ENCODE measurements around the gene SCNN1A. TPM values are rescaled to one million over a fixed set of nuclear protein-coding genes. Genes with fewer than 3 reads are reported as not detected.

Gene SCNN1A
- total RNA-seq, 1 donor from 2014 or later, result 55.2 TPM

GRCh38 chr12:6367065-6367968, 8.0 kb downstream of the SCNN1A start:
- H3K9me3 ChIP-seq, result no peaks in the 10 kb centered on the region
- peak overlapping the region; percentile 22 for H3K27ac ChIP-seq
- no peaks in the 10 kb centered on the region for H3K36me3 ChIP-seq
- TF ChIP-seq POLR2AphosphoS5 (IDR thresholded peaks at IDR 0.05; ENCODE audit: insufficient read depth in 1 of 2, low read depth in 1 of 2) (no peak), POLR2A (IDR thresholded peaks at IDR 0.05) (no peak), CTCF (IDR thresholded peaks at IDR 0.05) (no peak)
- peaks cover 45% of the 10 kb centered on the region for H3K4me1 ChIP-seq
- peak in 1 of 2 donors; percentile 72 for DNase-seq (ENCODE audit: extremely low spot score in 2 of 2)
- H3K4me3 ChIP-seq, result no peak overlapping the region
- no peaks in the 10 kb centered on the region for H3K27me3 ChIP-seq
- intact Hi-C loops (cut with DNase I), result no loop called here

GRCh38 chr12:6364044-6364374, 11.4 kb downstream of the SCNN1A start:
- Histone ChIP-seq H3K4me3 (peak overlapping the region; percentile 61 to 67), H3K4me1 (peaks cover 33% of the 10 kb centered on the region), H3K9me3 (no peaks in the 10 kb centered on the region), H3K27me3 (no peaks in the 10 kb centered on the region), H3K36me3 (no peaks in the 10 kb centered on the region), H3K27ac (peak overlapping the region; percentile 98)
- intact Hi-C loops (cut with DNase I), result loop anchor here (1.0 kb wide), 1 partner anchor 29 kb away; no protein-coding TSS in a partner anchor
- no peak for DNase-seq (ENCODE audit: extremely low spot score in 2 of 2)
- TF ChIP-seq CTCF (IDR thresholded peaks at IDR 0.05) (no peak), POLR2AphosphoS5 (IDR thresholded peaks at IDR 0.05; ENCODE audit: insufficient read depth in 1 of 2, low read depth in 1 of 2) (no peak), POLR2A (IDR thresholded peaks at IDR 0.05) (no peak)

GRCh38 chr12:6363330-6364043, 11.9 kb downstream of the SCNN1A start:
- no peaks in the 10 kb centered on the region for H3K36me3 ChIP-seq
- H3K27ac ChIP-seq, result peak overlapping the region; percentile 98
- peak overlapping the region; percentile 61 to 67 for H3K4me3 ChIP-seq
- no peaks in the 10 kb centered on the region for H3K9me3 ChIP-seq
- peak in 1 of 2 donors; percentile 89 for DNase-seq (ENCODE audit: extremely low spot score in 2 of 2)
- no peaks in the 10 kb centered on the region for H3K27me3 ChIP-seq
- TF ChIP-seq POLR2A (IDR thresholded peaks at IDR 0.05) (peak in 1 of 2 donors; percentile 81), POLR2AphosphoS5 (IDR thresholded peaks at IDR 0.05; ENCODE audit: insufficient read depth in 1 of 2, low read depth in 1 of 2) (peak in 1 of 2 donors; percentile 95), CTCF (IDR thresholded peaks at IDR 0.05) (no peak)
- peaks cover 30% of the 10 kb centered on the region for H3K4me1 ChIP-seq
- intact Hi-C loops (cut with DNase I), result loop anchor here (1.0 kb wide), 1 partner anchor 28 kb away; no protein-coding TSS in a partner anchor

- peak overlapping the region; percentile 98 for H3K27ac ChIP-seq
- H3K4me3 ChIP-seq, result peak overlapping the region; percentile 61 to 67
- no peaks in the 10 kb centered on the region for H3K36me3 ChIP-seq
- no peaks in the 10 kb centered on the region for H3K27me3 ChIP-seq
- peaks cover 30% of the 10 kb centered on the region for H3K4me1 ChIP-seq
- TF ChIP-seq POLR2A (IDR thresholded peaks at IDR 0.05), result no peak
- no peak for TF ChIP-seq CTCF (IDR thresholded peaks at IDR 0.05)
- TF ChIP-seq POLR2AphosphoS5 (IDR thresholded peaks at IDR 0.05; ENCODE audit: insufficient read depth in 1 of 2, low read depth in 1 of 2), result no peak
- H3K9me3 ChIP-seq, result no peaks in the 10 kb centered on the region
- intact Hi-C loops (cut with DNase I), result no loop called here
- no peak for DNase-seq (ENCODE audit: extremely low spot score in 2 of 2)
These were observed 12.4 kb downstream of the SCNN1A start for GRCh38 chr12:6363010-6363329.
